ENCODE results near the gene MIEN1. TPM values are rescaled to one million over a fixed set of nuclear protein-coding genes. Genes with fewer than 3 reads are reported as not detected.

Gene MIEN1
- total RNA-seq, 2 donors from 2014 or later = 24.6 to 45.2 TPM

DNA sequence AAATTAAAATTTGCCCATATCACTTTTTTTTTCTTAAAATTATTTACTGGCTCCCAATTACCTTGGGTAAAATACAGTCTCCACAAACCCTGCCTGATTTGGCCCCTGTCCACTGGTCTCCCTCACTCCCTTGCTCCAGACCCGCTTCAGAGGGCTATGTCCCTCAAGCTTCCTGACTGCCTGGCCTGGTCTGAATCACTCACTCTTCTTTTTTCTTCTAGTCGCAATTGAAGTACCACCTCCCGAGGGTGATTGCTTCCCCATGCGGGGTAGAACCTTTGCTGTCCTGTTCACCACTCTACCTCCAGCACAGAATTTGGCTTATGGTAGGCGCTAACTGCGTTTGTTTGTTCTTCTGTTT, 41.9 kb downstream of the MIEN1 start:
- Mint-ChIP-seq H3K27ac (peak overlapping the region; percentile 99), H3K9me3 (peaks cover 9% of the 10 kb centered on the region), H3K27me3 (no peaks in the 10 kb centered on the region), H3K4me3 (peak overlapping the region; percentile 100), H3K4me1 (peaks cover 20% of the 10 kb centered on the region), H3K36me3 (ENCODE audit: low read depth) (peaks cover 13% of the 10 kb centered on the region)
- no peak for ATAC-seq (replicated peaks)

DNA sequence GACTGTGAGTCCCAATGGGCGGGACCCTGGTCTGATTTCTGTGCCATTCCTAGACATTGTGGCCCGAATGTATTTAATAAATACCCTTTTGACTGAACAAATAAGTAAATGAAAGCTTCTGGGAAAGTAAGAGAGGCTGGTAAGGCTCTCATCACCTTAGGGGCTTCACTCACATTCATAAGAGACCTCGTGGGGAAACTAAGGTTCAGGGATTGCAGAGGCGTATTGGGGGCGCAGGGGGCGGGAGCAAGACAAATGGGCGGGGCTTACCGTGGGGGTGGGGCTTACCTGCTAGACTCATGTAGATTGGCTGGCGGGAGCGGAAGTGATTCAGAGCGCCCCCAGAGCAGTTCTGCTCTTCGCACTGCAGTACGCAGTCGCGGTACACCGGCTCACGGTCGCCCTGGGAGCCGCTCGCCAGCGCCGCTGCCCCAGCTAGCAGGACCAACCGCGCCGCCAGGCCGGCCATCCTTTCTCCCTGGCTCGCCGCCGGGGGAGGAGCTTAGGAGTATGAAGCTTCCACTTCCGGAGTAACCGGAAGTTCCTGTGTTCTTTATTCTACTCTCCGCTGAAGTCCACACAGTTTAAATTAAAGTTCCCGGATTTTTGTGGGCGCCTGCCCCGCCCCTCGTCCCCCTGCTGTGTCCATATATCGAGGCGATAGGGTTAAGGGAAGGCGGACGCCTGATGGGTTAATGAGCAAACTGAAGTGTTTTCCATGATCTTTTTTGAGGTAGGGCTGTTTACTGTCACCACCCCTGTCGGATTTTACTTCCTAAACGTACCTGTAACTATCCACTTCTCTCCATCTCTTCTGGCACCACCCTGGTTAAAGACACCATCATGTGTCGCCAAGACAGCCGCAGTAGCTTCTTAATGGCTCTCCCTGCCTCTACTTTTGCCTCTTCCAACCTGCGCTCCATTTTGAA, 42.5 kb downstream of the MIEN1 start, which contains the start of gene PGAP3:
Gene PGAP3 (minus strand): TSS at position 512 of the 929 bp plus-strand sequence. CDS start 43 bp downstream, at position 469.
- peak; percentile 94 for ATAC-seq (replicated peaks)
- H3K4me3 Mint-ChIP-seq = peak within 1 kb of the TSS; percentile 100
- H3K4me1 Mint-ChIP-seq = peaks cover 20% of the 10 kb centered on the region
- no peaks in the 10 kb centered on the region for H3K27me3 Mint-ChIP-seq
- peaks cover 9% of the 10 kb centered on the region for H3K9me3 Mint-ChIP-seq
- H3K36me3 Mint-ChIP-seq (ENCODE audit: low read depth) = peaks cover 13% of the 10 kb centered on the region
- H3K27ac Mint-ChIP-seq = peak within 1 kb of the TSS; percentile 99

DNA sequence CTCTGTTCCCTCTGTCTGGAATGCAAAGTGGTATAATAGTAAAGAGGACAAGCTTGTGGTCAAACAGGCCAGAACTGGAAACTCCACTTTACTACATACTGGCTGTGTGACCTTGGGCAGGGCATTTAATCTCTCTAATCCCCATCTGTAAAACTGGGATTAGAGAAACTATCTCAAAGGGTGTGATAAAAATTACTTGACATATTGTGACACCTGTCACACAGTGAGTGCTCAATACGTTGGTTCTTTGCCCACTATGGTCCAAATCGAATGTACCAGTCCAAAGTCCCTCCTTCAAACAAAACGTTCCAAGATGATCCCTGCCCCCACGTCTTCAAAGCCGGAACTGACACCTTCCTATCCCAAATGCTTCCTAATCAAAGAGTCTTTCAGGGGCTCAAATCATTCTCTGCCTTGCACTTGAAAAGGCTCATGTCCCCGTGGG, 43.2 kb downstream of the MIEN1 start:
- Mint-ChIP-seq H3K9me3 (peaks cover 9% of the 10 kb centered on the region), H3K4me3 (peak overlapping the region; percentile 100), H3K27ac (peak overlapping the region; percentile 99), H3K4me1 (peaks cover 20% of the 10 kb centered on the region), H3K36me3 (ENCODE audit: low read depth) (peaks cover 13% of the 10 kb centered on the region), H3K27me3 (no peaks in the 10 kb centered on the region)
- no peak for ATAC-seq (replicated peaks)

DNA sequence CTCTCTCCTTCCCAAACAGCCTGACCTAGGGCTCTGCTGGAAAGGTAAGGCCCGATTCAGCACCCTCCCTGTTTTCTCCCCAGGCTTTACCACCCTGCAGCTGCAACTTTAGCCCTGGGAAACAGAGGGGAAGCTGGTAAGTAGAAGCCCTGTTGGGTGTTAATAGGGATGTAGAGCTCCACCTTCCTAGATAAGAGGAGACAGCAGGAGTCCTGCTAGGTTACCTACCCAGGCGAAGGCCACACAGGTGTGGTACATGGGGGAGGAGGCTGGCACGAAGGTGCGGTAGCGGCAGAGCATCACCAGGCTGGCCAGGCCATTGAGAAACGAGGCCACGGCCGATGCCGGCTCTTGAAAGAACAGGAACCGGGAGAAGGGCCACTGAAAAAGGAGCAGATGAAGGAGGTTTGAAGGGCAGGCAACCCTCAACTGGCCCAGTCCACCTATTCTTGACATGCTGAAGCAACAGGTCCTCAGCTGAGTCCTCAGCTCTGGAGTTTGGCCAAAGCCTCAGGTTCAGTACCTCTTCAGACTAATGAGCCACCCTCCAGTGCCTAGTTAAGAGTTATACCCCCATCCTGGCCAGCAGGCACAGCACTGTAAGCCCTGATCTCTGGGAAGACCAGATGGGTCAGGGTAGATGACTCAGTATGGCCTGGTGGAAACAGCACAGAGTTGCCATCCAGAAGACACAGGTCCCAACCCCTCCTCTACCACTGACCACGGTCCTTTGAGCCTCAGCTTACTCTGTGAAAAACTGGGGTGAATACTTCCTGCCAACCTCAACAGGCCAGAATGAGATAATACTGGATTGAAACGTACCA, 45.8 kb downstream of the MIEN1 start:
- Mint-ChIP-seq H3K27me3 (no peaks in the 10 kb centered on the region), H3K36me3 (ENCODE audit: low read depth) (peaks cover 13% of the 10 kb centered on the region), H3K27ac (no peak overlapping the region), H3K4me1 (peaks cover 31% of the 10 kb centered on the region), H3K4me3 (no peak overlapping the region), H3K9me3 (peaks cover 9% of the 10 kb centered on the region)
- no peak for ATAC-seq (replicated peaks)

DNA sequence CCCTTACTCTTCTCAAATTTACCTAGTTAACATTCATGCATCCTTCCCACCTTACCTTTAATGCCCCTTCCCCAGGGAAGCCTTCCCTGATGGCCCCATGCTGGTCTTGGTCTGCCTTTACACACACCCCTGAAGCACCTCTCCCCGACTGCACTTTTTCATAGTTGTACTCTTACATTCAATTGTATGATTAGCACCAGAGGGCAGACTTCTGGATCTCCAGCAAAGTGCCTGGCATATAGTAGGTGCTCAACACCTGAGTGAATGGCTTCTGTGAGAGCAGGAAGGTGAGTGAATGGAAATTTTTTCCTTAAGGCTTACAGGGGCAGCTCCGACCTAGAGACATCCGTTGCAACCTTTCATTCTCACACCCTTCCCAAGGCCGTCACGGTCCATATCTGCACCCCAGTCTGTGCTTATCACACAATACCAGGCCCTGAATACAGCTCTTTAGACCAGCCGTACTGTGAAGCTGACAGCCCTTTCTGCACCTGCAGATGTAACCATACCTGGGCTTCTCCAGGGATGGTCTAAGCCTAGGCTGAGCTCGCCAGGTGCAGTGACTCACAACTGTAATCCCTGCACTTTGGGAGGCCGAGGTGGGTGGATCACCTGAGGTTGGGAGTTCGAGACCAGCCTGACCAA, 46.9 kb downstream of the MIEN1 start:
- no peak overlapping the region for H3K4me3 Mint-ChIP-seq
- H3K9me3 Mint-ChIP-seq = peaks cover 6% of the 10 kb centered on the region
- H3K36me3 Mint-ChIP-seq (ENCODE audit: low read depth) = peaks cover 10% of the 10 kb centered on the region
- ATAC-seq (replicated peaks) = no peak
- H3K27me3 Mint-ChIP-seq = no peaks in the 10 kb centered on the region
- no peak overlapping the region for H3K27ac Mint-ChIP-seq
- peaks cover 35% of the 10 kb centered on the region for H3K4me1 Mint-ChIP-seq

DNA sequence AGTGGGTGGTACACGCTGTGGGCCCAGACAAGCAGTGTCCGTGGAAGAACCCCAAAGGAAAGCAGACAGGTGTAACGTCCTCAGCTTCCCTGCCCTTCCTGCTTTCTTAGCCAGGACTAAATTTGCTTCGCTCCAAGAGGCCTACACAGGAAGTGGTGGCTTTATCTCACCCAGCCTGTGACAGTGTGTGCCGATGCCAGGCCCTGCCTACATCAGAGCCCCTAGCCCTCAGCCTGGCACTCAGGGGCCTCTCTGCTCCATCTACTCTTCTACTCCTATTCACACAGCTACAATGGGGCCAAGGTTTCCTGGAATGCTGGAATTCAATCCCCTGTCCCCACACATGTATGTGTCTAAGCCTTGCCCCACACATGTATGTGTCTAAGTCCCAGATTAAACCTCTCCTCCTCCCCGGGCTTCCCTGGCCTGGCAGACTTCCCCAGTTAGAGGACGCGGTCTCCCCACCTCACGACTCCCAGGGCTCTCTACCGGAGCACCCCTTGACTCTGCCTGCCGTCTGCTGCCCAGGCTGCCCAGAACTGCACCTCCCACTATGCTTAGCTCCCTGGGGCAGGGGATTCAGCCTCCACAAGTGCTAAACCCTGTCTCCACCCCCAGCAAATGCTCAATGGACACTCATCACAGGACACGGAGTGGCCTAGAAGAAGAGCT, 50.7 kb downstream of the MIEN1 start:
- Mint-ChIP-seq H3K36me3 (ENCODE audit: low read depth) (no peaks in the 10 kb centered on the region), H3K9me3 (no peaks in the 10 kb centered on the region), H3K4me3 (peak overlapping the region; percentile 48), H3K27ac (peak overlapping the region; percentile 97), H3K4me1 (peaks cover 31% of the 10 kb centered on the region), H3K27me3 (no peaks in the 10 kb centered on the region)
- peak; percentile 76 for ATAC-seq (replicated peaks)

Other genes with a start within 250 kb of the MIEN1 start
- gene NEUROD2, start 122.6 kb downstream of the MIEN1 start, total RNA-seq = not detected
- not detected for gene PPP1R1B, start 103.6 kb downstream of the MIEN1 start, total RNA-seq
- 10 to 100 TPM; 59.8 to 76.0 TPM for gene STARD3, start 93.4 kb downstream of the MIEN1 start, total RNA-seq
- gene TCAP, start 65.2 kb downstream of the MIEN1 start, total RNA-seq = 1 to 10 TPM; 2.0 to 2.5 TPM
- not detected for gene PNMT, start 62.1 kb downstream of the MIEN1 start, total RNA-seq
- gene PGAP3, start 42.5 kb downstream of the MIEN1 start, total RNA-seq = 10 to 100 TPM in 1 of 2 donors, 1 to 10 TPM in 1; 5.9 to 14.8 TPM
- 1 to 10 TPM; 3.4 to 5.9 TPM for gene ERBB2, start 30.5 kb downstream of the MIEN1 start, total RNA-seq
- under 1 TPM in 1 of 2 donors, not detected in 1; 0.40 TPM for gene GRB7, start 7.4 kb upstream of the MIEN1 start, total RNA-seq
- gene IKZF3, start 133.8 kb upstream of the MIEN1 start, total RNA-seq = 100 to 1,000 TPM in 1 of 2 donors, 10 to 100 TPM in 1; 55.0 to 119 TPM
- gene ZPBP2, start 137.7 kb upstream of the MIEN1 start, total RNA-seq = under 1 TPM; 0.53 to 0.67 TPM
- gene GSDMB, start 188.1 kb upstream of the MIEN1 start, total RNA-seq = 10 to 100 TPM; 28.9 to 37.6 TPM
- 10 to 100 TPM; 66.8 to 70.3 TPM for gene ORMDL3, start 197.1 kb upstream of the MIEN1 start, total RNA-seq
- not detected for gene LRRC3C, start 197.2 kb upstream of the MIEN1 start, total RNA-seq
- 1 to 10 TPM in 1 of 2 donors, under 1 TPM in 1; 0.63 to 1.1 TPM for gene GSDMA, start 232.5 kb upstream of the MIEN1 start, total RNA-seq